GM19397 (cell line): ENCODE data around the gene TEAD3.
A peak's percentile ranks its signal among the peaks of the same experiment; 100 is the strongest.

Experiments
- ATAC-seq: cut with Tn5 transposase; IDR thresholded peaks from one replicate; pipeline ENCODE4 v1.9.1; 2021; ENCODE audit warnings: mild to moderate bottlenecking, moderate library complexity; ENCODE audit not compliant: unreplicated experiment

TEAD3 gene

GRCh38 chr6:35477028-35477427, 19.9 kb downstream of the TEAD3 start:
- no peak for ATAC-seq

DNA sequence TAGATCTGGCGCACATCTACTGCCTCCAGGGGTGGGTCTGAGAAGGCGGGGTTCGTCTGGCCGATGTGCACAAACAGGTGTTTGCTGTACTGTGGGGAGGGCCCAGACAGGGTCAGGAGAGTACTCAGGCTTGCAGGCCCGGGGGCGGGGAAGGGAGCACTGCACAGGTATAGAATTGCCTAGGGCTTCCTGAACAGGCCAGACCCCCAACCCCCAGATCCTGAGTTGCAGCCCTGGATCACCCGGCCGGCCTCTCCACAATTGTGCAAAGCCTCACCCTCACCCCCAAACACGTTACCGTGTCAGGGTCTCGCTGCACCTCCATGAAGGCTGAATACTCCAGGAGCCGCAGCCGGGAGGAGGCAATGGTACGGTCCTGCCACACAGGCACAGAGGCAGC, 20.9 kb downstream of the TEAD3 start:
- ATAC-seq: no peak

GRCh38 chr6:35475573-35475972, 21.3 kb downstream of the TEAD3 start:
- ATAC-seq: no peak

DNA sequence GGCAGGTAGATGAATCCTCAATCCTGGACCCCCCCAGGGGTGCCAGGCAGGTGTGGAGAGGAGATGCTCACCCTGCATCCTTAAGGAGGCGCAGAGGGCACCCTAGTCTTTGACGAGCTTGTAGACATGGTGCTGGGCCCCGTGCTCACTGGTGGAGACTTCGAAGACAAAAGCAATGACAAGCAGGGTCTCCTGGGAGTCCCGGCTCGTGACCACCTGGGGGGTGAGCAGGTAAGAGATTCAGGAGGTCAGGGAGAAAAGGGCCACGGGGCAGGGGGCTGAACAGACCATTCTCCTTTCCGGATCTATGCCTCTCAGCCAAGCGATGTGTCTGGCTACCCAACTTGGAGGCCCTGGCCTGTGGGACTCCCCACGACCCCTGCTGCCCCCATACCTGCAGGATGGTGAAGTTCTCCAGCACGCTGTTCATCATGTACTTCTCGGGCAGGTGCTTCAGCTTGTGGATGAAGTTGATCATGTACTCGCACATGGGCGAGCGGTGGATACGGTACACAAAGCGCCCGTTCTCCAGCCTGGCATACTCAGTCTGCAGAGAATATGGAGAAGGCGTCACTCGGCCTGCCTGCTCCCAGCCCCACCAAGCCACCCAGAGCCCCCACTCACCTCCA, 21.8 kb downstream of the TEAD3 start:
- no peak for ATAC-seq

DNA sequence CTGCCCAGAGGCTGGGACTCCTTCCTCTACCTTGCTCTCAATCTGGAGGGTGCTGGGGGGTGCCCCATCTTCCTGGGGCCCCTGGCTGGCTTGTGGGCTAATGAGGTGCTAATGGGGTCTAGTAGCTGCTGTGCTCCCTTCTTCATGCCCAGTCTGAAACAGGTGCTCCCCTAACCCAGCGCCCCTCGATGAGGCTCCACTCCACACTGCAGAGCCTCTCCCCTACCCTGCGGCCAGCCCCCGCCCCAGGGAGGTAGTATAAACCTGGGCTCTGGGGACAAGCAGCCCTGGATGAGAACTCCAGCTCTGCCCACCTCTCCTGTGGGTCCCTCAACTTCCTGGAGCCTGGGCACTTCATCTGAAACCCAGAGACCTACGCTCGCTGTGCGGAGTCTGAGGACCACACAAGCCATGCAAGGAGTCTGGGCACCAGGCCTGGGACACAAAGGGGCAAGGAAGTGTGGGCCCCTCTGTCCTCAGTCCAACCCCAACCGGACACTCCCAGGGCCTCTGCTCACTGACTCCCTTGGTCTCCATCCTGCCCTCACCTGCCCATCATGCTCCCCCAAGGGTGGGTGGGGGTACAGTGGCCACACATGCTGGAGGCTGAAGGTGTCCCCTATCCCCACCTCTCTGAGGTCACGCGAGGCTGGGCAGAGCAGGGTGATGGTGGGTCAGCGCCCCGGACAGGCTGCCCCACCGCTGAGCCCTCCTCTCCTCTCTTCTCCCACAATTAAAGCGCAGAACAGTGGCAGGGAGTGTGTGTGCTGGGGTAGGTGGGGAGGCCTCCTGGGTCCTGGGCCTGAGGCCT, 22.5 kb downstream of the TEAD3 start:
- no peak for ATAC-seq

DNA sequence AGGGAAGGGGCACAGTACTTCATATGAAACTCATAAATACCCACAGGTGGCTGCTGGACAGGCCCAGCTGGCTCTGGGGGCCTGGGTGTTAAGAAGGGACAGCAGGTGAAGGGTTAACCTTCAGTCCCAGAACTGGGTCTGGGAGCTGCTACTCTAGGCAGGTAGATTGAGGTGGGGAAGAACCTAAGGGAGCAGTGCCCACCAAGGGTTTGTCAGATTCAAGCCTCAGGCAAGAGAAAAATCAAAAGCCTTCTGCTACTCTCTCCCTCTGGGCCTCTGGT, 23.1 kb downstream of the TEAD3 start:
- ATAC-seq: no peak

- ATAC-seq: no peak
Observed at GRCh38 chr6:35473075-35473849, 23.6 kb downstream of the TEAD3 start.

- no peak for ATAC-seq
Observed at GRCh38 chr6:35471836-35472345, 25.0 kb downstream of the TEAD3 start.

DNA sequence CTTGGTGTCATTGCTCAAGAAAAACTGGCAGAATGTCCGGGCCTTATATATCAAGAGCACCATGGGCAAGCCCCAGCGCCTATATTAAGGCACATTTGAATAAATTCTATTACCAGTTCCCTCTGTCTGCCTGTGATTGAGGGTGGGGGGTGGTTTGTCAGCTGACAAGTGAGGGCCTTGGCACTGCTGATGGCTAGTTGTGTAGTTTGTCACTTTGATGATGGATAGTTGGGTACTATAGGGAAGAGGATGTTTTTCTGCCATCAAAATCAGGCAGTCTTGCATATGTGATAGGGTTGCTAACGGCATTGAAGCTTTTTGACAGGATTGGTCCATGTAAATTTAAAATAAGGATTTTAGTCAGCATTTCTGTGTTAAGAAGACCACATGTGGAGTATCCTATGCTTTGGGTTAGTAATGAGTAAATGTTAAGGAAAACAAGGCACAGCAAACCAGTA, 26.2 kb downstream of the TEAD3 start:
- no peak for ATAC-seq

GRCh38 chr6:35469751-35470662, 26.9 kb downstream of the TEAD3 start:
- no peak for ATAC-seq

DNA sequence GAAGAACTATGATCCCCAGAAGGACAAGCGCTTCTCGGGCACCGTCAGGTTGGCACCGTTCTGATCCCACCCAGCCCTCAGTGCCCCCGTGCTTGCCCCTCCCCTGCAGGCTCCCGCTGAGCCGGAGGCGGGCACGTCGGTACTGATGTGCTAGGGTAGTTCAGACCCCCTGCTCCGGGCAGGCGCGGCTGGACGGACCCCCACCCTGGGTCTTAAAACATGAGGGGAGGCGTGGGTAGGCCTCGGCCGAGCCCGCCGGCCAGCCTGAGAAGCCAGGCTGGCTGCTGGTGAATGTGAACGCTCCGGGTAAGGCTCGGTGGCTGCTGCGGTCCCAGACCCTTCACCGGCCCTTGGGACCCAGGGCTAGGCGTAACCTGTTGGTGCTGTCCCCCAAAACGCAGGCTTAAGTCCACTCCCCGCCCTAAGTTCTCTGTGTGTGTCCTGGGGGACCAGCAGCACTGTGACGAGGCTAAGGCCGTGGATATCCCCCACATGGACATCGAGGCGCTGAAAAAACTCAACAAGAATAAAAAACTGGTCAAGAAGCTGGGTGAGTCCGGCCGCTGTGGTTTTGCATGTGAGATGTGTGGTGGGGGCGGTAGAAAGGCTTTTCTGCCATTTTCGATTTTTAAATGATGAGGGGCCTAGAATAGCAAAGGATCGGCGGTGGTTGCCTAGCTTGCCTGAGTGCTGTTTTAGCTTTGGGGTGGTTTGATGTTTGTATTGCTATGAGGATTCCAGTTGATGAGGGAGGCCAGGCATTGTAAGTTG, 27.7 kb downstream of the TEAD3 start:
- ATAC-seq: peak; percentile 2

GRCh38 chr6:35468181-35468979, 28.5 kb downstream of the TEAD3 start, which contains the start of gene RPL10A:
Gene RPL10A (plus strand): TSS chr6:35468401. CDS start chr6:35468435, 34 bp downstream.
- ATAC-seq: peak; percentile 80

DNA sequence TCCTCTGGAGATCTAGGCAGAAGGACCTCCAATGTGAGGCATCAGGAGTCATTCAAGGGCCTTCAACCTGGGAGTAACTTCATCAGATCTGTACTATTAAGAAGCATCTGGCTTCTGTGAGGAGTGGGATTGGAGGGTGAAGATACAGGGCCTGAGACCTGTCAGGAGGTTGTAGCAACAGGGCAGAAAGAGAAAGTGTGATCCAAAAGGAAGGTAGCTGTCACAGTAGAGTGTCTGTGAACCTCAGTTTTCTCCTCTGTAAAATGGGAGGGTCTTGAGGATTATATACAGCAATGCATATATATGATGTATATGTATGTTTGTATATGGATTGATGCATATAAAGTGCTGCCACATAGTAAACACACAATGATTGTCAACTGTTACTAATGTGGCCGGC, 31.2 kb downstream of the TEAD3 start:
- ATAC-seq: no peak

DNA sequence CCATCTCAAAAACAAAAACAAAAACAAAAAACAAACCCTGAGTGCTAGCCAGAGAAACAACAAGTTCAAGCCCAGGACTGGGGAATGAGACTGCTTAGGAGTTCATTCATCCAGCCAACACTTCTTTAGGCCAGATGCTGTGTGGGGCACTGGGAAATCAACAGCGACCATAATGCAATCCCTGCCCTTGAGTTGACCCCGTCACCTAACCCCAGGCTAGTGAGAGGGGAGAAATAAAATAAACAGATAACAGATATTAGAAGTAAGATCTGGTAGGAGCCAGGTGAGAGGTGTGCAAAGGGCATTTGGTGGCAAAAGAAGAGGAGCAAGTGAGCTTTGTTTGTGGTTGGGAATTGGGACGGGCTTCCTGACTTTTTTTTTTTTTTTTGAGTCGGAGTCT, 33.6 kb downstream of the TEAD3 start:
- no peak for ATAC-seq

DNA sequence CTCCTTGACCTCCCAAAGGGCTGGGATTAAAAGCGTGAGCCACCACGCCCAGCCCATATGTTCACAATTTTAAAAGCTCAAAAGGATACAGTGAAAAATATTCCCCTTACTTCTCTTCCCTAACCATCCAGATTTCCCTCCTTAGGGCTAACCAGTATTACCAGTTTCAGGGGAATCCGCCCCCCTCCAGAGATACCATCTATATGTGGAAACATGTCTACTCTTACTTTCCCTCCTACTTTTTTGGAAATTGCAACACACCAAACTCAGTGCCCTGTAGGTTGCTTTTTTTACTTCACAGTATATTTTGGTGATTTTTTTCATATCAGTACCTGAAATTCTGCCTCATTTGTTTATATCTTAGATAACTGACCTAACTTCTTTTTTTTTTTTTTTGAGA, 35.6 kb downstream of the TEAD3 start:
- no peak for ATAC-seq

- no peak for ATAC-seq
Observed at GRCh38 chr6:35457907-35458306, 39.0 kb downstream of the TEAD3 start.

DNA sequence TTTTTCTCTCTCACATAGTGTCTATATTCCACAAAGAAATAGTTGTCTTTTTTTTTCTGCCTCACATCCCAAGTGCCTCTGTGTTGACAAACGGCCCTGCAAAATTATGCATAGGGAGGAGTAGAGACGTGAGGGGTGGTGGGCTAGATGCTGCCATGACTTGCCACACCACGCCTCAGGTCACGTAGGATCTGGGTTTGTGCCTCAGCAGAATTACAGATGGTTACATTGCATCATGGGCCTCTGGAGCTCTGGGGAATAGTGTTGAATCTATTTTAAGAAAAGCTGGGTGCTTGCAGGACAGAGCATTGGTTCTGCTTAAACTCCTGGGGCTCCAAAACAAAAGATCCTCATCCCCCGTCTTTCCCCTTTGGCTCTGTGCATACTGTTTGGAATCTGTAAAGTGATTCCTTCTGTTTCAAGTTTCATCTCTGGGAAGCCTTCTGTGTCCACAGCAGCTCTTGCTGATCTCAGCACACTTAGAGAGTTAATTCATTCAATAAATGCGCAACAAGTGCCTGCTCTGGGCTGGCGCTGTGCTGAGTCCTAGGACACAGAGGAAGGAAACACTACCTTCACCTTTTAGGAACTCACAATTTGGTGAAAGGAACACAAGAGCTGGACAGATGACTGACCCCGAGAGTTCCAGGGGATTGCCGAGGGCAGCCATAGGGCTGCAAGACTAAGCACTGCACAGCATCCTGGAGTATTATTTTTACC, 42.3 kb downstream of the TEAD3 start:
- ATAC-seq: no peak

- no peak for ATAC-seq
Observed at GRCh38 chr6:35453236-35453635, 43.6 kb downstream of the TEAD3 start.
